B cell (primary cell): Measurements from ENCODE around the gene TRIM72. TPM values are rescaled to one million over a fixed set of nuclear protein-coding genes. Genes with fewer than 3 reads are reported as not detected.

Source experiments
- ATAC-seq: fragments of 200-7000 bp; cut with Tn5 transposase; one replicate; pipeline ENCODE4 v1.10.0; 2021; ENCODE audit warnings: low read depth, mild to moderate bottlenecking, moderate number of reproducible peaks, moderate library complexity
- CTCF ChIA-PET: fragments of 350-600 bp; sonication (Branson Sonifier 250); formaldehyde crosslinking; loops from one replicate; lab custom pipeline; 2021; ENCODE audit warnings: antibody characterized with exemption, inconsistent platforms; lab: Charles Lee
- POLR2A ChIA-PET: fragments of 350-600 bp; sonication (Branson Sonifier 250); formaldehyde crosslinking; loops from one replicate; lab custom pipeline; 2021; ENCODE audit warnings: antibody characterized with exemption; lab: Charles Lee
- DNase-seq: peaks from one replicate; pipeline ENCODE4 v3.0.0; 2013
- H2AFZ ChIP-seq: 2 replicates; pipeline ENCODE4 v1.6.1; 2012; ENCODE audit warnings: mild to moderate bottlenecking, low read depth, low read length; ENCODE audit not compliant: insufficient read depth, poor library complexity, severe bottlenecking
- H3K27ac ChIP-seq, 2 donors: 1 replicate in 1 of 2; 2 replicates in 1 of 2; pipeline ENCODE4 v1.5.1; 2012 to 2013; ENCODE audit warnings: low read length in 2 of 2, mild to moderate bottlenecking in 2 of 2, moderate library complexity in 1 of 2
- H3K27me3 ChIP-seq, 4 experiments: fragments of 200-600 bp in 1 of 4; sonication (generic) in 1 of 4; replicated peaks in 1 of 4; 1 replicate in 2 of 4; 2 replicates in 2 of 4; pipeline versions ENCODE4 v1.6.1 to v1.7.0; 2013 to 2016; ENCODE audit warnings: low read length in 3 of 4, mild to moderate bottlenecking in 2 of 4, mixed read lengths in 1 of 4, moderate library complexity in 1 of 4; ENCODE audit not compliant: insufficient read depth in 4 of 4, control insufficient read depth in 3 of 4; ENCODE audit errors: control extremely low read depth in 1 of 4
- H3K36me3 ChIP-seq, 2 experiments: replicated peaks in 1 of 2; 1 replicate in 1 of 2; 2 replicates in 1 of 2; pipeline versions ENCODE4 v1.6.1 to v1.7.1; 2013; ENCODE audit warnings: low read length in 1 of 2; ENCODE audit not compliant: insufficient read depth in 2 of 2, control insufficient read depth in 1 of 2; ENCODE audit errors: control extremely low read depth in 1 of 2, extremely low read depth in 1 of 2
- H3K4me1 ChIP-seq, 2 donors: fragments of 200-600 bp in 1 of 2; sonication (generic) in 1 of 2; 1 replicate in 1 of 2; 2 replicates in 1 of 2; pipeline versions ENCODE4 v1.5.1 to v1.6.1; 2013 to 2017; ENCODE audit warnings: low read length in 2 of 2; ENCODE audit not compliant: control insufficient read depth in 2 of 2, insufficient read depth in 2 of 2
- H3K4me2 ChIP-seq: replicated peaks from 2 replicates; pipeline ENCODE3; 2012; ENCODE audit warnings: mild to moderate bottlenecking, low read depth, low read length; ENCODE audit not compliant: poor library complexity, severe bottlenecking
- H3K4me3 ChIP-seq, 5 experiments: fragments of 200-600 bp in 1 of 5; sonication (generic) in 1 of 5; 1 replicate in 3 of 5; 2 replicates in 2 of 5; pipeline versions ENCODE4 v1.5.1 to v1.7.0; 2011 to 2016; ENCODE audit warnings: low read length in 4 of 5, mild to moderate bottlenecking in 4 of 5, low read depth in 2 of 5, control low read depth in 1 of 5, moderate library complexity in 1 of 5; ENCODE audit not compliant: insufficient read depth in 1 of 5; ENCODE audit errors: control extremely low read depth in 1 of 5, extremely low read depth in 1 of 5
- H3K79me2 ChIP-seq: fragments of 200-600 bp; sonication (generic); one replicate; pipeline ENCODE4 v1.6.0; 2016; ENCODE audit warnings: low read length; ENCODE audit not compliant: control insufficient read depth, insufficient read depth
- H3K9ac ChIP-seq: fragments of 200-600 bp; sonication (generic); 2 replicates; pipeline ENCODE4 v1.6.1; 2017; ENCODE audit warnings: mild to moderate bottlenecking, low read length, moderate library complexity
- H3K9me3 ChIP-seq, 3 donors: one replicate each; pipeline versions ENCODE4 v1.6.1 to v1.7.1; 2013; ENCODE audit warnings: low read length in 2 of 3; ENCODE audit not compliant: control insufficient read depth in 2 of 3, insufficient read depth in 1 of 3; ENCODE audit errors: control extremely low read depth in 1 of 3
- H4K20me1 ChIP-seq: 2 replicates; pipeline ENCODE4 v1.6.0; 2012; ENCODE audit warnings: mild to moderate bottlenecking, low read length; ENCODE audit not compliant: insufficient read depth, control insufficient read depth, poor library complexity, severe bottlenecking
- H3K27ac Mint-ChIP-seq: one replicate; pipeline ENCODE4 v1.8.0; 2021; ENCODE audit warnings: mixed read lengths
- H3K27me3 Mint-ChIP-seq: one replicate; pipeline ENCODE4 v1.8.0; 2021; ENCODE audit warnings: mixed read lengths
- H3K4me1 Mint-ChIP-seq: one replicate; pipeline ENCODE4 v1.8.0; 2021; ENCODE audit warnings: mixed read lengths
- H3K4me3 Mint-ChIP-seq: one replicate; pipeline ENCODE4 v1.8.0; 2021; ENCODE audit warnings: mixed read lengths
- H3K9me3 Mint-ChIP-seq: one replicate; pipeline ENCODE4 v1.8.0; 2022; ENCODE audit warnings: mixed read lengths; ENCODE audit not compliant: insufficient read depth
- EZH2 ChIP-seq: IDR thresholded peaks from 2 replicates; pipeline ENCODE4 v1.6.1; 2012; ENCODE audit warnings: borderline replicate concordance, low read depth, mild to moderate bottlenecking, moderate library complexity, low read length; ENCODE audit not compliant: insufficient read depth, poor library complexity, severe bottlenecking
- WGBS: methylation state at CpG from one replicate; pipeline ENCODE4 v1.1.5; 2013; ENCODE audit warnings: missing lambda C conversion rate; ENCODE audit not compliant: insufficient coverage; 5-methylcytosine and 5-hydroxymethylcytosine counted together
- intact Hi-C: fragments of 100-400 bp; cut with micrococcal nuclease; formaldehyde crosslinking; loops from one replicate; pipeline ENCODE4 v1.10.0; 2022
- polyA plus RNA-seq: library from polyadenylated mRNA; depleted of rRNA; stranded (reverse); fragments of >200 nt; gene quantifications from 2 replicates; pipeline ENCODE4 v1.2.3, GENCODE V29; 2012
- total RNA-seq, 2 donors: library from RNA; stranded (reverse); fragments of 120-200 nt in 1 of 2; gene quantifications; 1 replicate in 1 of 2; 2 replicates in 1 of 2; pipeline versions ENCODE4 v1.2.3 to v1.2.4, GENCODE V29; 2013 to 2022
- TF ChIP-seq, protein P1 (sequence below): fragments of 200-600 bp; IDR thresholded peaks from one replicate; pipeline ENCODE4 v1.8.0; 2022; ENCODE audit warnings: antibody characterized with exemption, mild to moderate bottlenecking

The TRIM72 gene
- total and polyA plus RNA-seq, 2 donors (not counting 1 experiment from before 2014, with no cell fraction given) = 0.03 to 0.05 TPM

DNA sequence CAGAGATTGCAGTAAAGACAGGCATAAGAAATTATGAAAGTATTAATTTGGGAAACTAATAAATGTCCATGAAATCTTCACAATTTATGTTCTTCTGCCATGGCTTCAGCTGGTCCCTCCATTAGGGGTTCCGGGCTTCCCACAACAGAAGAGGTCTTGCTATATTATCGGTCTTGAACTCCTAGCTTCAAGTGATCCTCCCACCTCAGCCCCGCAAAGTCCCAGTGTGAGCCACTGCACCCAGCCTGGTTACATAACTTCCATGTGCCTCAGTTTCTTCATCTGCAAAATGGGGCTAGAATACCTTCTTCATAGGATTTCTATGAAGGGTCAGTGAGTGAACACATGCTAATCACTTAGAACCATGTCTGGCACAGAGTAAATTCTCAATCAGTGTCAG is 32.4 kb downstream of the TRIM72 start:
- Mint-ChIP-seq H3K4me3 (no peak overlapping the region), H3K27ac (no peak overlapping the region), H3K9me3 (no peaks in the 10 kb centered on the region), H3K27me3 (no peaks in the 10 kb centered on the region), H3K4me1 (peaks cover 13% of the 10 kb centered on the region)
- H3K36me3 ChIP-seq = no peaks in the 10 kb centered on the region
- 97% methylated on average over 3 of the region's 3 CpGs for WGBS
- intact Hi-C loops = no loop called here
- H3K79me2 ChIP-seq = no peaks in the 10 kb centered on the region
- TF ChIP-seq, protein P1, sequence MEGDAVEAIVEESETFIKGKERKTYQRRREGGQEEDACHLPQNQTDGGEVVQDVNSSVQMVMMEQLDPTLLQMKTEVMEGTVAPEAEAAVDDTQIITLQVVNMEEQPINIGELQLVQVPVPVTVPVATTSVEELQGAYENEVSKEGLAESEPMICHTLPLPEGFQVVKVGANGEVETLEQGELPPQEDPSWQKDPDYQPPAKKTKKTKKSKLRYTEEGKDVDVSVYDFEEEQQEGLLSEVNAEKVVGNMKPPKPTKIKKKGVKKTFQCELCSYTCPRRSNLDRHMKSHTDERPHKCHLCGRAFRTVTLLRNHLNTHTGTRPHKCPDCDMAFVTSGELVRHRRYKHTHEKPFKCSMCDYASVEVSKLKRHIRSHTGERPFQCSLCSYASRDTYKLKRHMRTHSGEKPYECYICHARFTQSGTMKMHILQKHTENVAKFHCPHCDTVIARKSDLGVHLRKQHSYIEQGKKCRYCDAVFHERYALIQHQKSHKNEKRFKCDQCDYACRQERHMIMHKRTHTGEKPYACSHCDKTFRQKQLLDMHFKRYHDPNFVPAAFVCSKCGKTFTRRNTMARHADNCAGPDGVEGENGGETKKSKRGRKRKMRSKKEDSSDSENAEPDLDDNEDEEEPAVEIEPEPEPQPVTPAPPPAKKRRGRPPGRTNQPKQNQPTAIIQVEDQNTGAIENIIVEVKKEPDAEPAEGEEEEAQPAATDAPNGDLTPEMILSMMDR = no peak
- TF ChIP-seq EZH2 = no peak
- ChIA-PET POLR2A (no interaction called here), CTCF (no interaction called here)
- no peak overlapping the region for H3K4me3 ChIP-seq
- no peak for ATAC-seq
- no peak for DNase-seq
- H3K9me3 ChIP-seq = no peaks in the 10 kb centered on the region
- no peak overlapping the region for H3K27ac ChIP-seq
- no peak overlapping the region for H2AFZ ChIP-seq
- no peak overlapping the region for H3K4me2 ChIP-seq
- H3K27me3 ChIP-seq = peaks cover 0 to 19% (median 5%) of the 10 kb centered on the region in 4 experiments
- peaks cover 11 to 19% of the 10 kb centered on the region in 2 donors for H3K4me1 ChIP-seq
- H3K9ac ChIP-seq = no peak overlapping the region
- no peaks in the 10 kb centered on the region for H4K20me1 ChIP-seq

DNA sequence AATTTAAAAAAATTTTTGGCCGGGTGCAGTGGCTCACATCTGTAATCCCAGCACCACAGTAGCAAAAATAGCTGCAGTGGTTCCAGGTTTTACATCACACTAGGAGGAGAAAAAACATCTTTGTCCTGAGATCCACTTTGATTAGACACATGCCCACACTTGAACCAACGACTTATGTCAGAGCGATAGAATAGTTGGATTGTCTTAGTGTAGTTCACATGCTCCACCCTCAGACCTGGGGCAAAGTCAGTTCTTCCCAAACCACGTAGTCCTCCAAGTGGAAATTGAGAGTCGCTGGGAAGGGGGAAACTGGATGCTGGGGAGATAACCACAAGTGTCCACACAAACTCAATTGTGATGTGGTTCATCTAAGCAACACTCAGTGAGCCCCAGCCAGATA is 34.4 kb downstream of the TRIM72 start:
- Mint-ChIP-seq H3K4me3 (no peak overlapping the region), H3K27me3 (peaks cover 5% of the 10 kb centered on the region), H3K4me1 (peaks cover 21% of the 10 kb centered on the region), H3K27ac (no peak overlapping the region), H3K9me3 (no peaks in the 10 kb centered on the region)
- Histone ChIP-seq H3K79me2 (no peaks in the 10 kb centered on the region), H2AFZ (no peak overlapping the region), H3K9ac (no peak overlapping the region), H3K27me3 (peaks cover 0 to 24% (median 7%) of the 10 kb centered on the region in 4 experiments), H3K4me1 (peaks cover 11 to 19% of the 10 kb centered on the region in 2 donors), H3K4me3 (no peak overlapping the region), H3K9me3 (no peaks in the 10 kb centered on the region), H3K4me2 (no peak overlapping the region), H4K20me1 (no peaks in the 10 kb centered on the region), H3K36me3 (no peaks in the 10 kb centered on the region), H3K27ac (no peak overlapping the region)
- no peak for ATAC-seq
- no peak for DNase-seq
- TF ChIP-seq EZH2 = no peak
- TF ChIP-seq, protein P1 = no peak
- ChIA-PET POLR2A (no interaction called here), CTCF (no interaction called here)
- WGBS = 93% methylated on average over 3 of the region's 5 CpGs
- intact Hi-C loops = no loop called here
